ENCODE results near the gene NGDN. TPM values are rescaled to one million over a fixed set of nuclear protein-coding genes. Genes with fewer than 3 reads are reported as not detected.
A peak's percentile ranks its signal among the peaks of the same experiment; 100 is the strongest.

NGDN gene
- total and polyA plus RNA-seq, 2 of the 8 experiments (the other 6 are each of a cell fraction or from before 2014, with no cell fraction given): 39.8 to 48.8 TPM

- Histone ChIP-seq H3K23me2 (ENCODE audit: low read depth, low read length) (no peaks in the 10 kb centered on the region), H4K8ac (ENCODE audit: extremely low read depth, insufficient read depth, low read length) (no peak overlapping the region), H3K27ac (ENCODE audit: low read depth, low read length) (no peak overlapping the region), H3K9ac (replicated peaks in 1 of 4; ENCODE audit: extremely low read depth in 1 of 4, low read depth in 3 of 4, low read length in 3 of 4) (no peak overlapping the region), H2BK5ac (ENCODE audit: low read depth, low read length) (no peak overlapping the region), H3K56ac (replicated peaks; ENCODE audit: insufficient read length, low read depth, low read length) (no peak overlapping the region), H3K4me1 (replicated peaks in 1 of 4; ENCODE audit: control insufficient read depth in 3 of 4, insufficient read depth in 4 of 4, low read length in 3 of 4) (no peaks in the 10 kb centered on the region), H4K91ac (replicated peaks; ENCODE audit: insufficient read length, low read length) (no peak overlapping the region), H4K5ac (ENCODE audit: insufficient read length, low read depth, low read length) (no peak overlapping the region), H2BK15ac (ENCODE audit: low read length) (no peak overlapping the region), H2AK5ac (ENCODE audit: low read depth, low read length) (no peak overlapping the region), H3K27me3 (replicated peaks in 1 of 4; ENCODE audit: control insufficient read depth in 3 of 4, extremely low read depth in 1 of 4, insufficient read depth in 3 of 4, low read length in 3 of 4) (no peaks in the 10 kb centered on the region), H3K14ac (ENCODE audit: insufficient read length) (no peak overlapping the region), H2BK120ac (replicated peaks; ENCODE audit: low read depth, low read length) (no peak overlapping the region), H2BK12ac (ENCODE audit: low read depth, low read length) (no peak overlapping the region), H3K79me1 (ENCODE audit: low read depth, low read length) (no peaks in the 10 kb centered on the region), H3K9me3 (ENCODE audit: insufficient read depth in 2 of 2, low read depth in 1 of 2, low read length in 1 of 2) (peaks cover 0 to 2% of the 10 kb centered on the region in 2 experiments; a peak in 1 of 4 replicates), H3K79me2 (ENCODE audit: control insufficient read depth in 1 of 2, insufficient read depth in 2 of 2, low read length in 2 of 2) (no peaks in the 10 kb centered on the region), H3K4ac (replicated peaks; ENCODE audit: insufficient read length, low read depth, low read length) (no peak overlapping the region), H3K36me3 (ENCODE audit: control insufficient read depth in 2 of 4, insufficient read depth in 4 of 4, low read length in 3 of 4) (no peaks in the 10 kb centered on the region), H3K4me2 (ENCODE audit: insufficient read depth in 1 of 2, low read depth in 2 of 2, low read length in 2 of 2) (no peak overlapping the region), H3K18ac (ENCODE audit: extremely low read depth, low read length) (no peak overlapping the region), H3K4me3 (ENCODE audit: extremely low read depth in 1 of 4, insufficient read depth in 2 of 4, low read depth in 3 of 4, low read length in 4 of 4) (no peak overlapping the region), H4K20me1 (replicated peaks in 1 of 2; ENCODE audit: control insufficient read depth in 1 of 2, insufficient read depth in 2 of 2, low read length in 2 of 2) (no peaks in the 10 kb centered on the region), H3K23ac (ENCODE audit: insufficient read length) (no peak overlapping the region), H2BK20ac (ENCODE audit: low read length) (no peak overlapping the region), H2AFZ (ENCODE audit: low read length) (no peak overlapping the region)
- TF ChIP-seq MAFK (IDR thresholded peaks at IDR 0.05; ENCODE audit: low read depth, low read length) (no peak), CTCF (IDR thresholded peaks at IDR 0.05; ENCODE audit: control extremely low read depth in 1 of 3, insufficient read depth in 1 of 3, low read depth in 1 of 3, low read length in 3 of 3) (peak in 1 of 3 experiments; percentile 32; a peak in 1 of 4 replicates), KDM5A (IDR thresholded peaks at IDR 0.05; ENCODE audit: low read length) (no peak)
- FAIRE-seq (peak; percentile 66), DNase-seq (ENCODE audit: low read depth in 1 of 2, low spot score in 2 of 2) (no peak)
- CTCF ChIA-PET (ENCODE audit: partially characterized antibody): interaction anchor here (1.1 to 1.4 kb wide), 4 partner anchors 27 to 98 kb away, joined by 3 to 5 read pairs (median 4); no protein-coding TSS in a partner anchor
- POLR2A ChIA-PET (ENCODE audit: partially characterized antibody): interaction anchor here (1.3 kb wide), 1 partner anchor 14 kb away, joined by 3 read pairs; no protein-coding TSS in a partner anchor
Observed at GRCh38 chr14:23460960-23461359, 8.5 kb upstream of the NGDN start.
